ENCODE results near the gene URB2.

Gene URB2

GRCh38 chr1:229582011-229582694 is 43.9 kb upstream of the URB2 start:
- Histone ChIP-seq H3K36me3 (no peaks in the 10 kb centered on the region), H3K4me1 (ENCODE audit: control insufficient read depth in 1 of 2, insufficient read depth in 1 of 2, low read depth in 1 of 2, low read length in 1 of 2) (peaks cover 23 to 29% of the 10 kb centered on the region in 2 experiments), H3K27me3 (no peaks in the 10 kb centered on the region), H3K9me3 (no peaks in the 10 kb centered on the region), H3K4me3 (ENCODE audit: low read depth in 1 of 2, low read length in 1 of 2) (peak overlapping the region in 1 of 2 experiments; percentile 41), H3K27ac (peak overlapping the region; percentile 63)
- TF ChIP-seq CTCF (IDR thresholded peaks at IDR 0.05): no peak

- peak overlapping the region in 1 of 2 experiments; percentile 41 for H3K4me3 ChIP-seq (ENCODE audit: low read depth in 1 of 2, low read length in 1 of 2)
- peak overlapping the region; percentile 63 for H3K27ac ChIP-seq
- no peaks in the 10 kb centered on the region for H3K36me3 ChIP-seq
- H3K27me3 ChIP-seq: no peaks in the 10 kb centered on the region
- no peak for TF ChIP-seq CTCF (IDR thresholded peaks at IDR 0.05)
- H3K9me3 ChIP-seq: no peaks in the 10 kb centered on the region
- H3K4me1 ChIP-seq (ENCODE audit: control insufficient read depth in 1 of 2, insufficient read depth in 1 of 2, low read depth in 1 of 2, low read length in 1 of 2): peaks cover 23 to 29% of the 10 kb centered on the region in 2 experiments
Measured at GRCh38 chr1:229582715-229583114, 43.3 kb upstream of the URB2 start.

- Histone ChIP-seq H3K4me3 (ENCODE audit: low read depth in 1 of 2, low read length in 1 of 2) (no peak overlapping the region), H3K9me3 (no peaks in the 10 kb centered on the region), H3K27me3 (no peaks in the 10 kb centered on the region), H3K4me1 (ENCODE audit: control insufficient read depth in 1 of 2, insufficient read depth in 1 of 2, low read depth in 1 of 2, low read length in 1 of 2) (peaks cover 15 to 19% of the 10 kb centered on the region in 2 experiments), H3K36me3 (no peaks in the 10 kb centered on the region), H3K27ac (no peak overlapping the region)
- TF ChIP-seq CTCF (IDR thresholded peaks at IDR 0.05): no peak
Measured at GRCh38 chr1:229585338-229585737, 40.7 kb upstream of the URB2 start.

- H3K9me3 ChIP-seq: no peaks in the 10 kb centered on the region
- peaks cover 4 to 7% of the 10 kb centered on the region in 2 experiments for H3K4me1 ChIP-seq (ENCODE audit: control insufficient read depth in 1 of 2, insufficient read depth in 1 of 2, low read depth in 1 of 2, low read length in 1 of 2)
- H3K4me3 ChIP-seq (ENCODE audit: low read depth in 1 of 2, low read length in 1 of 2): no peak overlapping the region
- no peak overlapping the region for H3K27ac ChIP-seq
- peaks cover 27% of the 10 kb centered on the region for H3K36me3 ChIP-seq
- no peak for TF ChIP-seq CTCF (IDR thresholded peaks at IDR 0.05)
- no peaks in the 10 kb centered on the region for H3K27me3 ChIP-seq
Measured at GRCh38 chr1:229590119-229590518, 35.9 kb upstream of the URB2 start.

GRCh38 chr1:229593800-229594199 is 32.2 kb upstream of the URB2 start:
- Histone ChIP-seq H3K4me3 (ENCODE audit: low read depth in 1 of 2, low read length in 1 of 2) (no peak overlapping the region), H3K27ac (no peak overlapping the region), H3K9me3 (no peaks in the 10 kb centered on the region), H3K4me1 (ENCODE audit: control insufficient read depth in 1 of 2, insufficient read depth in 1 of 2, low read depth in 1 of 2, low read length in 1 of 2) (no peaks in the 10 kb centered on the region), H3K36me3 (peaks cover 39% of the 10 kb centered on the region), H3K27me3 (no peaks in the 10 kb centered on the region)
- TF ChIP-seq CTCF (IDR thresholded peaks at IDR 0.05): no peak
